Colonic mucosa (tissue), 4 donors: ENCODE results near the gene UNKL. TPM values are rescaled to one million over a fixed set of nuclear protein-coding genes. Genes with fewer than 3 reads are reported as not detected.
A peak's percentile ranks its signal among the peaks of the same experiment; 100 is the strongest.

Experiments
- DNase-seq: peaks from one replicate; pipeline ENCODE4 v3.0.0-alpha.2; 2020
- H3K27ac ChIP-seq: fragments of 200-600 bp; one replicate; pipeline ENCODE4 v1.8.0; 2021
- H3K27me3 ChIP-seq: fragments of 200-600 bp; one replicate; pipeline ENCODE4 v1.8.0; 2021
- H3K36me3 ChIP-seq: fragments of 200-600 bp; one replicate; pipeline ENCODE4 v1.8.0; 2021
- H3K4me1 ChIP-seq: fragments of 200-600 bp; one replicate; pipeline ENCODE4 v1.8.0; 2021; ENCODE audit warnings: mild to moderate bottlenecking
- H3K4me3 ChIP-seq: fragments of 200-600 bp; one replicate; pipeline ENCODE4 v1.8.0; 2021
- H3K9ac ChIP-seq, 2 donors: one replicate each; pipeline ENCODE4 v1.7.0; 2013; ENCODE audit warnings: control low read depth in 2 of 2, low read depth in 2 of 2, low read length in 2 of 2
- H3K9me3 ChIP-seq: fragments of 200-600 bp; one replicate; pipeline ENCODE4 v1.8.0; 2021
- CTCF ChIP-seq: fragments of 200-600 bp; IDR thresholded peaks from one replicate; pipeline ENCODE4 v1.8.0; 2022; ENCODE audit warnings: antibody characterized with exemption, mild to moderate bottlenecking
- intact Hi-C: fragments of 100-400 bp; cut with DNase I; formaldehyde crosslinking; loops from one replicate; pipeline ENCODE4 v1.14.1; 2022
- total RNA-seq, 2 donors: library from RNA; stranded (reverse); fragmentation: NEBNext Ultra II Directional in 1 of 2; extraction: Animal tissue kit (Norgen Biotek cat#: 25700) in 1 of 2; gene quantifications; one replicate each; pipeline ENCODE4 v1.2.1, GENCODE V29; 2021
- donor health status: healthy.
- donor health status: DM: no; HTN: no; CAD: no.
- donor health status: DM: no; HTN: no; CAD: no.

The UNKL gene
- total RNA-seq, 2 donors from 2014 or later: 11.1 to 11.8 TPM

- Histone ChIP-seq H3K4me1 (peaks cover 6% of the 10 kb centered on the region), H3K27ac (no peak overlapping the region), H3K9ac (peak overlapping the region in 1 of 2 donors; percentile 40), H3K4me3 (peak overlapping the region; percentile 30), H3K27me3 (no peaks in the 10 kb centered on the region), H3K36me3 (no peaks in the 10 kb centered on the region), H3K9me3 (no peaks in the 10 kb centered on the region)
- peak; percentile 99 for DNase-seq
- intact Hi-C loops: no loop called here
- no peak for TF ChIP-seq CTCF
Observed at GRCh38 chr16:1342526-1343427, 71.7 kb downstream of the UNKL start.

- Histone ChIP-seq H3K27ac (no peak overlapping the region), H3K9ac (peak overlapping the region in 1 of 2 donors; percentile 40), H3K4me1 (peaks cover 6% of the 10 kb centered on the region), H3K27me3 (no peaks in the 10 kb centered on the region), H3K9me3 (no peaks in the 10 kb centered on the region), H3K4me3 (no peak overlapping the region), H3K36me3 (no peaks in the 10 kb centered on the region)
- intact Hi-C loops: no loop called here
- TF ChIP-seq CTCF: no peak
- DNase-seq: no peak
Observed at GRCh38 chr16:1341495-1342420, 72.7 kb downstream of the UNKL start.

GRCh38 chr16:1340730-1341494 is 73.6 kb downstream of the UNKL start:
- Histone ChIP-seq H3K9me3 (no peaks in the 10 kb centered on the region), H3K27ac (no peak overlapping the region), H3K9ac (no peak overlapping the region), H3K4me1 (peaks cover 6% of the 10 kb centered on the region), H3K27me3 (peaks cover 5% of the 10 kb centered on the region), H3K4me3 (no peak overlapping the region), H3K36me3 (no peaks in the 10 kb centered on the region)
- intact Hi-C loops: no loop called here
- TF ChIP-seq CTCF: no peak
- no peak for DNase-seq

GRCh38 chr16:1338855-1339675 is 75.4 kb downstream of the UNKL start:
- no peak overlapping the region for H3K27ac ChIP-seq
- H3K4me1 ChIP-seq: peaks cover 7% of the 10 kb centered on the region
- peaks cover 23% of the 10 kb centered on the region for H3K27me3 ChIP-seq
- intact Hi-C loops: no loop called here
- no peak overlapping the region for H3K4me3 ChIP-seq
- no peak for TF ChIP-seq CTCF
- no peaks in the 10 kb centered on the region for H3K36me3 ChIP-seq
- H3K9me3 ChIP-seq: no peaks in the 10 kb centered on the region
- DNase-seq: no peak
- H3K9ac ChIP-seq: no peak overlapping the region
